OCI-LY3 (cell line): Measurements from ENCODE around the gene BAD.

Experiments used
- H2AFZ ChIP-seq: fragments of 200-600, 300-600 bp; shearing (Covaris generic); 2 replicates; pipeline ENCODE4 v1.6.0; 2014; ENCODE audit warnings: antibody characterized with exemption, low read depth, low read length
- H3K27ac ChIP-seq: fragments of 200-600, 300-600 bp; sonication (generic); 2 replicates; pipeline ENCODE4 v1.5.1; 2014; ENCODE audit warnings: mild to moderate bottlenecking, low read length, moderate library complexity, mixed read lengths
- H3K27me3 ChIP-seq: fragments of 200-600, 300-600 bp; sonication (generic); 2 replicates; pipeline ENCODE4 v1.6.1; 2014; ENCODE audit warnings: low read depth, low read length, mixed read lengths
- H3K36me3 ChIP-seq: fragments of 200-600, 300-600 bp; sonication (generic); replicated peaks from 2 replicates; pipeline ENCODE3; 2014; ENCODE audit warnings: low read depth, low read length, mixed read lengths
- H3K4me1 ChIP-seq: fragments of 300-600, 200-600 bp; sonication (generic); 2 replicates; pipeline ENCODE4 v1.6.1; 2014; ENCODE audit warnings: low read length, mixed read lengths
- H3K4me2 ChIP-seq: fragments of 200-600, 300-600 bp; sonication (generic); 2 replicates; pipeline ENCODE4 v1.6.1; 2014; ENCODE audit warnings: low read length, mixed read lengths
- H3K4me3 ChIP-seq: fragments of 300-600, 200-600 bp; sonication (generic); 2 replicates; pipeline ENCODE4 v1.5.1; 2014; ENCODE audit warnings: antibody characterized with exemption, mild to moderate bottlenecking, low read length, moderate library complexity
- H3K79me2 ChIP-seq: fragments of 300-600, 200-600 bp; shearing (Covaris generic); 2 replicates; pipeline ENCODE4 v1.6.1; 2014; ENCODE audit warnings: mild to moderate bottlenecking, low read length, mixed read lengths
- H3K9ac ChIP-seq: fragments of 300-600, 200-600 bp; shearing (Covaris generic); 2 replicates; pipeline ENCODE4 v1.6.0; 2014; ENCODE audit warnings: mild to moderate bottlenecking, low read length, moderate library complexity
- H3K9me3 ChIP-seq: fragments of 200-600, 300-600 bp; shearing (Covaris generic); 2 replicates; pipeline ENCODE4 v1.6.1; 2014; ENCODE audit warnings: low read length, mixed read lengths; ENCODE audit not compliant: insufficient read depth
- H4K20me1 ChIP-seq: fragments of 200-600, 300-600 bp; sonication (generic); 2 replicates; pipeline ENCODE4 v1.6.1; 2016; ENCODE audit warnings: low read length, mixed read lengths; ENCODE audit not compliant: insufficient read depth
- CTCF ChIP-seq: fragments of 200-600, 300-600 bp; sonication (generic); IDR thresholded peaks from 2 replicates; pipeline ENCODE4 v1.5.1; 2014; ENCODE audit warnings: antibody characterized with exemption, low read length, low read depth
- EZH2phosphoT487 ChIP-seq: fragments of 200-600 bp; shearing (Covaris generic); IDR thresholded peaks from 2 replicates; pipeline ENCODE4 v1.6.1; 2018; ENCODE audit warnings: antibody characterized with exemption, mixed run types, low read depth

Gene BAD

GRCh38 chr11:64306563-64306875 lies 22.1 kb upstream of the BAD start:
- Histone ChIP-seq H3K36me3 (peaks cover 7% of the 10 kb centered on the region), H2AFZ (no peak overlapping the region; the same call in 1 of the 2 replicates), H3K9me3 (no peaks in the 10 kb centered on the region), H3K79me2 (peaks cover 41% of the 10 kb centered on the region), H3K27ac (peak overlapping the region; percentile 66), H3K4me2 (peak overlapping the region; percentile 90), H3K27me3 (no peaks in the 10 kb centered on the region), H3K9ac (peak overlapping the region; percentile 88), H3K4me3 (peak overlapping the region; percentile 92), H3K4me1 (peaks cover 22% of the 10 kb centered on the region), H4K20me1 (no peaks in the 10 kb centered on the region)
- TF ChIP-seq CTCF (no peak), EZH2phosphoT487 (no peak)

- H3K27ac ChIP-seq: peak overlapping the region; percentile 66
- TF ChIP-seq CTCF (peak; percentile 72), EZH2phosphoT487 (no peak)
- peak overlapping the region; percentile 88 for H3K9ac ChIP-seq
- H3K9me3 ChIP-seq: no peaks in the 10 kb centered on the region
- H3K27me3 ChIP-seq: no peaks in the 10 kb centered on the region
- H3K4me3 ChIP-seq: peak overlapping the region; percentile 92
- peaks cover 6% of the 10 kb centered on the region for H3K36me3 ChIP-seq
- peaks cover 22% of the 10 kb centered on the region for H3K4me1 ChIP-seq
- H2AFZ ChIP-seq: peak overlapping the region; percentile 44; the same call in 1 of the 2 replicates
- peak overlapping the region; percentile 90 for H3K4me2 ChIP-seq
- H3K79me2 ChIP-seq: peaks cover 36% of the 10 kb centered on the region
- H4K20me1 ChIP-seq: no peaks in the 10 kb centered on the region
Observed at GRCh38 chr11:64305691-64306562, 21.5 kb upstream of the BAD start.

GRCh38 chr11:64305075-64305690 lies 20.7 kb upstream of the BAD start, which contains the start of gene ESRRA:
Gene ESRRA (plus strand): TSS chr11:64305524. CDS start chr11:64307180, 1,656 bp downstream.
- peaks cover 3% of the 10 kb centered on the region for H3K36me3 ChIP-seq
- H4K20me1 ChIP-seq: no peaks in the 10 kb centered on the region
- H3K4me3 ChIP-seq: peak within 1 kb of the TSS; percentile 92
- H2AFZ ChIP-seq: peak within 1 kb of the TSS; percentile 73
- peak within 1 kb of the TSS; percentile 98 for H3K9ac ChIP-seq
- TF ChIP-seq EZH2phosphoT487: no peak
- TF ChIP-seq CTCF: no peak
- H3K4me1 ChIP-seq: peaks cover 22% of the 10 kb centered on the region
- peaks cover 32% of the 10 kb centered on the region for H3K79me2 ChIP-seq
- H3K9me3 ChIP-seq: no peaks in the 10 kb centered on the region
- peak within 1 kb of the TSS; percentile 90 for H3K4me2 ChIP-seq
- H3K27me3 ChIP-seq: no peaks in the 10 kb centered on the region
- H3K27ac ChIP-seq: peak within 1 kb of the TSS; percentile 93
